ENCODE data around the gene ZNF619. TPM values are rescaled to one million over a fixed set of nuclear protein-coding genes. Genes with fewer than 3 reads are reported as not detected.
A peak's percentile ranks its signal among the peaks of the same experiment; 100 is the strongest.
"Not testable (repeated sequence)": the region's sequence is repeated elsewhere in the genome, so short reads cannot be mapped to it uniquely, and the experiment has no call there.

ZNF619 gene
- total and polyA plus RNA-seq, 2 of the 13 experiments (the other 11 are each of a cell fraction or from before 2014, with no cell fraction given) = 0.83 to 5.2 TPM

DNA sequence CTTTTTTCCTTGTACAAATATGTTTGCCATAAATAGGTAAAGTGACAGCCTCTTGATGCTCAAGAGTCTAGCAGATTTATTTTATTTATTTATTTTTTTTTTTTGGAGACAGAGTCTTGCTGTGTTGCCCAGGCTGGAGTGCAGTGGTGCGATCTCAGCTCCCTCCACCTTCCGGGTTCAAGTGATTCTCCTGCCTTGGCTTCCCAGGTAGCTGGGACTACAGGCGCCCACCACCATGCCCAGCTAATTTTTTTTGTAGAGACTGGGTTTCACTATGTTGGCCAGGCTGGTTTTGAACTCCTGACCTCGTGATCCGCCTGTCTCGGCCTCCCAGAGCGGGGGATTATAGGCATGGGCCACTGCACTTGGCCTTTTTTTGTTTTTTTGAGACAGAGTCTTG is 14.1 kb upstream of the ZNF619 start:
- H2AFZ ChIP-seq (ENCODE audit: low read length); intact Hi-C loops (cut with micrococcal nuclease; ENCODE audit: unreplicated experiment); H3K9ac ChIP-seq (ENCODE audit: insufficient read depth, low read depth, low read length); FAIRE-seq; CTCF ChIA-PET (ENCODE audit: low intra/inter-chr PET ratio, low total read pairs); H3K4me3 ChIP-seq (replicated peaks in 1 of 3; ENCODE audit: insufficient read depth in 1 of 3, low read depth in 2 of 3, low read length in 3 of 3); ATAC-seq; BruUV-seq (replicated peaks); in situ Hi-C loops (cut with HindIII; ENCODE audit: extremely low pct_ligation_motif_present, low pct_unique_long_range_greater_than_20kb); DNase-seq (ENCODE audit: low spot score); H3K27me3 ChIP-seq (ENCODE audit: control insufficient read depth in 1 of 2, insufficient read depth in 2 of 2, low read length in 2 of 2); H3K4me2 ChIP-seq (ENCODE audit: low read depth, low read length); H3K27ac ChIP-seq (ENCODE audit: extremely low read length, insufficient read depth, low read length); H3K9me3 ChIP-seq (ENCODE audit: low read length): not testable (repeated sequence)
- WGBS (ENCODE audit: low lambda C conversion rate) = 89% methylated on average over 7 of the region's 7 CpGs
- H3K36me3 ChIP-seq (replicated peaks in 1 of 2; ENCODE audit: control insufficient read depth in 1 of 2, insufficient read depth in 2 of 2, low read length in 2 of 2) = peaks cover 8 to 36% of the 10 kb centered on the region in 2 experiments
- peaks cover 21% of the 10 kb centered on the region for H4K20me1 ChIP-seq (ENCODE audit: insufficient read depth, low read length)
- H3K4me1 ChIP-seq (ENCODE audit: insufficient read depth, low read length) = peaks cover 31% of the 10 kb centered on the region
- TF ChIP-seq ZNF121 (CRISPR knock-in tag; IDR thresholded peaks at IDR 0.05) = peak; percentile 57; the same call in 1 of the 2 replicates
- peaks cover 23% of the 10 kb centered on the region for H3K79me2 ChIP-seq (ENCODE audit: insufficient read depth, low read length)
- POLR2A ChIA-PET = interaction anchor here (3.6 kb wide), 1 partner anchor 43 kb away, joined by 14 read pairs; the partner anchor contains the start of gene ZNF620

- DNase-seq (ENCODE audit: low spot score) (no peak), FAIRE-seq (no peak), ATAC-seq (no peak)
- in situ Hi-C loops (cut with HindIII; ENCODE audit: extremely low pct_ligation_motif_present, low pct_unique_long_range_greater_than_20kb) (no loop called here), intact Hi-C loops (cut with micrococcal nuclease; ENCODE audit: unreplicated experiment) (no loop called here)
- Histone ChIP-seq H3K4me1 (ENCODE audit: insufficient read depth, low read length) (peaks cover 34% of the 10 kb centered on the region), H4K20me1 (ENCODE audit: insufficient read depth, low read length) (peaks cover 17% of the 10 kb centered on the region), H3K9ac (ENCODE audit: insufficient read depth, low read depth, low read length) (no peak overlapping the region), H2AFZ (ENCODE audit: low read length) (no peak overlapping the region), H3K4me2 (ENCODE audit: low read depth, low read length) (no peak overlapping the region), H3K36me3 (replicated peaks in 1 of 2; ENCODE audit: control insufficient read depth in 1 of 2, insufficient read depth in 2 of 2, low read length in 2 of 2) (peaks cover 8 to 35% of the 10 kb centered on the region in 2 experiments), H3K4me3 (replicated peaks in 1 of 3; ENCODE audit: insufficient read depth in 1 of 3, low read depth in 2 of 3, low read length in 3 of 3) (no peak overlapping the region), H3K27ac (ENCODE audit: extremely low read length, insufficient read depth, low read length) (no peak overlapping the region), H3K9me3 (ENCODE audit: low read length) (no peaks in the 10 kb centered on the region), H3K27me3 (ENCODE audit: control insufficient read depth in 1 of 2, insufficient read depth in 2 of 2, low read length in 2 of 2) (no peaks in the 10 kb centered on the region), H3K79me2 (ENCODE audit: insufficient read depth, low read length) (peaks cover 15% of the 10 kb centered on the region)
- POLR2A ChIA-PET = interaction anchor here (0.9 to 3.6 kb wide), 3 partner anchors 10 to 42 kb away, joined by 3 to 14 read pairs (median 4); partner anchors contain the start of genes ZNF619 and ZNF620
- WGBS (ENCODE audit: low lambda C conversion rate) = 100% methylated on average over 2 of the region's 2 CpGs
- TF ChIP-seq POLR2A (IDR thresholded peaks at IDR 0.05; ENCODE audit: insufficient read depth in 1 of 2, low read depth in 2 of 2, low read length in 2 of 2) (peak in 1 of 2 experiments; percentile 40; a peak in 2 of 4 replicates), POLR2AphosphoS5 (IDR thresholded peaks at IDR 0.05; ENCODE audit: low read depth, low read length) (peak; percentile 46; the same call in 1 of the 2 replicates), SSRP1 (CRISPR knock-in tag; IDR thresholded peaks at IDR 0.05) (peak; percentile 69; the same call in 1 of the 2 replicates), PHF20 (CRISPR knock-in tag; IDR thresholded peaks at IDR 0.05) (no peak)
- BruUV-seq (replicated peaks) = no TSS peak
- CTCF ChIA-PET (ENCODE audit: low intra/inter-chr PET ratio, low total read pairs) = no interaction called here
These were observed 13.3 kb upstream of the ZNF619 start for GRCh38 chr3:40463579-40463978.

All from HepG2 (cell line).